IMR-90 (cell line): ENCODE results near the gene SBK3.

Experiments
- CEBPB ChIP-seq: IDR thresholded peaks from 2 replicates; pipeline ENCODE4 v1.6.1; 2012; ENCODE audit warnings: low read depth, low read length, improper control_type of control experiment
- CHD1 ChIP-seq: IDR thresholded peaks from 2 replicates; pipeline ENCODE4 v1.6.1; 2012; ENCODE audit warnings: low read depth, low read length, improper control_type of control experiment
- CTCF ChIP-seq: conservative IDR thresholded peaks from 2 replicates; pipeline ENCODE4 v1.5.1; 2012; ENCODE audit warnings: mild to moderate bottlenecking, low read depth, low read length, improper control_type of control experiment
- NFE2L2 ChIP-seq: fragments of 150-350 bp; IDR thresholded peaks from 2 replicates; pipeline ENCODE4 v1.6.1; 2016; ENCODE audit warnings: low read depth, mild to moderate bottlenecking, low read length
- POLR2A ChIP-seq: IDR thresholded peaks from 2 replicates; pipeline ENCODE4 v1.6.1; 2012; ENCODE audit warnings: mild to moderate bottlenecking, low read depth, low read length
- RFX5 ChIP-seq: IDR thresholded peaks from 2 replicates; pipeline ENCODE4 v1.8.0; 2012; ENCODE audit warnings: low read depth, mild to moderate bottlenecking, low read length, moderate library complexity
- USF2 ChIP-seq: fragments of 150-350 bp; IDR thresholded peaks from 2 replicates; pipeline ENCODE4 v1.6.1; 2017; ENCODE audit warnings: mild to moderate bottlenecking, antibody characterized with exemption, low read length, low read depth

- TF ChIP-seq USF2 (no peak), CTCF (no peak), CEBPB (0 out of 2 replicates have a peak, but pooled peaks have one; percentile 3), RFX5 (no peak), NFE2L2 (no peak), CHD1 (no peak), POLR2A (no peak)
These were observed 18.8 kb downstream of the SBK3 start for GRCh38 chr19:55526216-55527196.
